Trophoblast cell (in vitro differentiated cells and primary cell): ENCODE results near the gene SERPINA12.

ENCODE experiments used
- DNase-seq, 2 donors: peaks; one replicate each; pipeline ENCODE4 v3.0.0-alpha.2; 2016
- H2AFZ ChIP-seq: 2 replicates; pipeline ENCODE4 v1.6.1; 2013; ENCODE audit warnings: low read length, moderate library complexity, mild to moderate bottlenecking; ENCODE audit not compliant: insufficient read depth, poor library complexity
- H2AK5ac ChIP-seq: 2 replicates; pipeline ENCODE4 v1.6.1; 2013; ENCODE audit warnings: mild to moderate bottlenecking, low read length
- H2BK120ac ChIP-seq: 2 replicates; pipeline ENCODE4 v1.6.1; 2013; ENCODE audit warnings: low read length, mild to moderate bottlenecking, moderate library complexity; ENCODE audit not compliant: insufficient read depth, poor library complexity
- H2BK12ac ChIP-seq: 2 replicates; pipeline ENCODE4 v1.6.1; 2013; ENCODE audit warnings: mild to moderate bottlenecking, low read length, moderate library complexity
- H2BK5ac ChIP-seq: 2 replicates; pipeline ENCODE4 v1.6.1; 2013; ENCODE audit warnings: low read length, low read depth, moderate library complexity, mild to moderate bottlenecking; ENCODE audit not compliant: poor library complexity
- H3K14ac ChIP-seq: 2 replicates; pipeline ENCODE4 v1.6.1; 2013; ENCODE audit warnings: mild to moderate bottlenecking, low read length
- H3K18ac ChIP-seq: 2 replicates; pipeline ENCODE4 v1.6.1; 2013; ENCODE audit warnings: mild to moderate bottlenecking, low read length
- H3K23ac ChIP-seq: 2 replicates; pipeline ENCODE4 v1.6.1; 2013; ENCODE audit warnings: low read length
- H3K27ac ChIP-seq: 2 replicates; pipeline ENCODE4 v1.5.1; 2013; ENCODE audit warnings: low read depth, mild to moderate bottlenecking, inconsistent platforms, low read length, moderate library complexity
- H3K27me3 ChIP-seq: 2 replicates; pipeline ENCODE4 v1.6.1; 2013; ENCODE audit warnings: inconsistent platforms, mild to moderate bottlenecking, low read length, moderate library complexity; ENCODE audit not compliant: insufficient read depth
- H3K36me3 ChIP-seq, 2 experiments: 1 replicate in 1 of 2; 2 replicates in 1 of 2; pipeline ENCODE4 v1.6.1; 2013; ENCODE audit warnings: low read length in 2 of 2, mild to moderate bottlenecking in 2 of 2, moderate library complexity in 1 of 2; ENCODE audit not compliant: insufficient read depth in 2 of 2, control insufficient read depth in 1 of 2
- H3K4ac ChIP-seq: 2 replicates; pipeline ENCODE4 v1.6.1; 2013; ENCODE audit warnings: low read depth, mild to moderate bottlenecking, low read length, moderate library complexity
- H3K4me1 ChIP-seq, 2 experiments: 1 replicate in 1 of 2; 2 replicates in 1 of 2; pipeline ENCODE4 v1.6.1; 2013; ENCODE audit warnings: low read length in 2 of 2, mild to moderate bottlenecking in 2 of 2, moderate library complexity in 1 of 2; ENCODE audit not compliant: insufficient read depth in 2 of 2, control insufficient read depth in 1 of 2
- H3K4me2 ChIP-seq: 2 replicates; pipeline ENCODE4 v1.6.1; 2013; ENCODE audit warnings: inconsistent platforms, mild to moderate bottlenecking, low read length, moderate library complexity
- H3K4me3 ChIP-seq: 2 replicates; pipeline ENCODE4 v1.5.1; 2013; ENCODE audit warnings: mild to moderate bottlenecking, low read depth, low read length, inconsistent platforms
- H3K79me1 ChIP-seq: one replicate; pipeline ENCODE4 v1.6.1; 2013; ENCODE audit warnings: low read length
- H3K79me2 ChIP-seq: 2 replicates; pipeline ENCODE4 v1.6.1; 2013; ENCODE audit warnings: low read length, mild to moderate bottlenecking; ENCODE audit not compliant: control insufficient read depth, insufficient read depth, poor library complexity
- H3K9ac ChIP-seq: 2 replicates; pipeline ENCODE4 v1.6.1; 2013; ENCODE audit warnings: mild to moderate bottlenecking, low read length
- H3K9me3 ChIP-seq: 2 replicates; pipeline ENCODE4 v1.6.1; 2013; ENCODE audit warnings: low read depth, mild to moderate bottlenecking, control low read depth, inconsistent platforms, low read length; ENCODE audit not compliant: insufficient read depth
- H4K12ac ChIP-seq: 2 replicates; pipeline ENCODE4 v1.6.1; 2013; ENCODE audit warnings: low read depth, mild to moderate bottlenecking, low read length, moderate library complexity
- H4K8ac ChIP-seq: 2 replicates; pipeline ENCODE4 v1.6.1; 2013; ENCODE audit warnings: low read depth, mild to moderate bottlenecking, low read length, moderate library complexity
- H4K91ac ChIP-seq: one replicate; pipeline ENCODE4 v1.6.1; 2013; ENCODE audit warnings: low read depth, mild to moderate bottlenecking, low read length, moderate library complexity
- WGBS: extraction: QIAGEN DNeasy Blood & Tissue Kit; methylation state at CpG from one replicate; pipeline ENCODE4 v1.1.7; 2013; ENCODE audit warnings: missing lambda C conversion rate; ENCODE audit not compliant: insufficient read length, insufficient coverage; ENCODE audit errors: extremely low coverage; 5-methylcytosine and 5-hydroxymethylcytosine counted together

Gene SERPINA12

DNA sequence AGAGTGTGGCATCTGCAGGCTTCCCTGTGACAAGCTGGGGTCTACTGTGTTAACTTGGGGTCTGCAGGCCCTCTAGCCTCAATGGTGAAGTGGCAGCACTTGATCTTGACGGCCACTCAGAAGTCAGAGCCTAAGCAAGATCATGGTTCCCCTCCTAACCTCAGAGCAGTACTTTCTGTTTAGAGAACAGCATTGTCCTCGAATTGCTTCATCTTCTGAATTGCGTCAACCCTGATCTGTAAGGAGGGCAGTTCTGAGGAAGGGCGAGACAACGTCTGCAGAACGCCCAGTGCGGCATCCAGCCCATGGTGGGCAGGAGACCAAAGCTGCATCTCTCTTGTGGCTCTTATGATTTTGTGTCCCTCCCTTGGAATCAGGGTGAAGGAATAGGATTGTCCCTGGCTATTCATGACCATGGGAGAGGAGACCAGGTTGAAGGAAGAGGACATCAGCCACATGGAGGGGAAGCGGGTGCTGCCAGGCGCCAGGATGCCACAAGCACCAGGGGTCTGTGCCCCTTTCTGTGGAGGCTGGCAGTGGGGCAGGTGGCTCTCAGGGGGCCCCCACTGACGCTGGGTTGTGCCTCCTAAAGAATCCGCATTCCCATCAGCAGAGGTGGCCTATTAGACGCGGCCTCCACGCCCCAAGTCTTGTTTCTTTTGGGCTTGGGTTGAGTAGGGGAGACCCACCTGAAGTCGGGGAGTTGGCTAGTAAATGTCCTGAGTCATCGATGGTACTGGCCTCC is 35.4 kb downstream of the SERPINA12 start:
- WGBS: no CpG with 5 or more reads among the region's 16 CpGs
- peak in 1 of 2 donors; percentile 31 for DNase-seq
- Histone ChIP-seq H3K9ac (no peak overlapping the region), H2AFZ (no peak overlapping the region), H2BK5ac (no peak overlapping the region), H4K12ac (no peak overlapping the region), H3K9me3 (peaks cover 8% of the 10 kb centered on the region), H3K14ac (no peak overlapping the region), H4K91ac (no peak overlapping the region), H3K18ac (no peak overlapping the region), H4K8ac (no peak overlapping the region), H3K79me2 (no peaks in the 10 kb centered on the region), H2BK12ac (no peak overlapping the region), H3K27ac (no peak overlapping the region), H2AK5ac (no peak overlapping the region), H3K4me1 (no peaks in the 10 kb centered on the region), H3K23ac (no peak overlapping the region), H3K4me2 (no peak overlapping the region), H3K27me3 (no peaks in the 10 kb centered on the region), H2BK120ac (no peak overlapping the region), H3K4me3 (no peak overlapping the region), H3K79me1 (no peaks in the 10 kb centered on the region), H3K4ac (no peak overlapping the region), H3K36me3 (no peaks in the 10 kb centered on the region)

- Histone ChIP-seq H3K14ac (no peak overlapping the region), H2BK12ac (no peak overlapping the region), H2AK5ac (no peak overlapping the region), H2BK5ac (no peak overlapping the region), H2AFZ (no peak overlapping the region), H3K4me1 (no peaks in the 10 kb centered on the region), H3K79me1 (no peaks in the 10 kb centered on the region), H4K8ac (no peak overlapping the region), H4K12ac (no peak overlapping the region), H3K27ac (no peak overlapping the region), H3K79me2 (no peaks in the 10 kb centered on the region), H2BK120ac (no peak overlapping the region), H3K9me3 (peaks cover 5% of the 10 kb centered on the region), H4K91ac (no peak overlapping the region), H3K9ac (no peak overlapping the region), H3K4me3 (no peak overlapping the region), H3K18ac (no peak overlapping the region), H3K23ac (no peak overlapping the region), H3K4ac (no peak overlapping the region), H3K4me2 (no peak overlapping the region), H3K27me3 (no peaks in the 10 kb centered on the region), H3K36me3 (no peaks in the 10 kb centered on the region)
- WGBS: no CpG with 5 or more reads among the region's 4 CpGs
- DNase-seq: no peak
Observed at GRCh38 chr14:94472842-94473241, 36.4 kb downstream of the SERPINA12 start.

DNA sequence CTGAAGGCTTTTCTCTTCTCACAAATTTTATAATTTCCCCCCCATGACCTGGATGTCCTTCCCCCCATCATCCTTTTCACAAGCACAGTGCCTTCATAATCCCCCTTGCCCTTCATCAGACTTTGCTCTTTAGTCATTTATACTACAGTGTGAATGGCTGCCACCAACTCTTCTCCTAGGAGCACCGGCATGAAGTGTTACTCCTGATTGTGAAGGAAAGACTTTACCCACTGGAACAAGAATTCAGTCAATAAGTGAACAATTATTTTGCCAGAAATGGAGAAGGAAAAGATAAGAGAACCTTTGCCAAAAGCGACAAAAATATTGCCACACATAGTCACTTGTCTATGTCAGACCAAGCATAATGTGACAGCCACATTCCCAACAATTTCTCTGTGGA is 38.2 kb downstream of the SERPINA12 start:
- no peak overlapping the region for H3K27ac ChIP-seq
- H4K91ac ChIP-seq: no peak overlapping the region
- no peak overlapping the region for H2AFZ ChIP-seq
- H3K4me1 ChIP-seq: no peaks in the 10 kb centered on the region
- H3K36me3 ChIP-seq: no peaks in the 10 kb centered on the region
- H2BK120ac ChIP-seq: no peak overlapping the region
- H3K4me3 ChIP-seq: no peak overlapping the region
- no peak for DNase-seq
- no peak overlapping the region for H2AK5ac ChIP-seq
- H3K27me3 ChIP-seq: no peaks in the 10 kb centered on the region
- H3K79me2 ChIP-seq: no peaks in the 10 kb centered on the region
- no peaks in the 10 kb centered on the region for H3K79me1 ChIP-seq
- WGBS: no CpG with 5 or more reads among the region's 2 CpGs
- H3K18ac ChIP-seq: no peak overlapping the region
- no peak overlapping the region for H2BK5ac ChIP-seq
- no peak overlapping the region for H3K4ac ChIP-seq
- no peak overlapping the region for H4K12ac ChIP-seq
- H2BK12ac ChIP-seq: no peak overlapping the region
- no peak overlapping the region for H3K9ac ChIP-seq
- H4K8ac ChIP-seq: no peak overlapping the region
- peaks cover 5% of the 10 kb centered on the region for H3K9me3 ChIP-seq
- no peak overlapping the region for H3K23ac ChIP-seq
- no peak overlapping the region for H3K4me2 ChIP-seq
- no peak overlapping the region for H3K14ac ChIP-seq

- H3K23ac ChIP-seq: no peak overlapping the region
- H3K14ac ChIP-seq: no peak overlapping the region
- H3K79me1 ChIP-seq: no peaks in the 10 kb centered on the region
- H3K4ac ChIP-seq: no peak overlapping the region
- H4K12ac ChIP-seq: no peak overlapping the region
- no peak overlapping the region for H3K9ac ChIP-seq
- no peak overlapping the region for H4K91ac ChIP-seq
- H2AK5ac ChIP-seq: no peak overlapping the region
- peaks cover 6% of the 10 kb centered on the region for H3K9me3 ChIP-seq
- H3K79me2 ChIP-seq: no peaks in the 10 kb centered on the region
- no peak overlapping the region for H3K27ac ChIP-seq
- H3K4me1 ChIP-seq: no peaks in the 10 kb centered on the region
- H2BK12ac ChIP-seq: no peak overlapping the region
- no peak overlapping the region for H2AFZ ChIP-seq
- H2BK5ac ChIP-seq: no peak overlapping the region
- no peak for DNase-seq
- no peaks in the 10 kb centered on the region for H3K36me3 ChIP-seq
- no peak overlapping the region for H2BK120ac ChIP-seq
- no peak overlapping the region for H3K4me2 ChIP-seq
- H3K4me3 ChIP-seq: no peak overlapping the region
- H3K27me3 ChIP-seq: no peaks in the 10 kb centered on the region
- no peak overlapping the region for H4K8ac ChIP-seq
- no peak overlapping the region for H3K18ac ChIP-seq
- whole genome bisulfite sequencing: no CpG with 5 or more reads among the region's 2 CpGs
Observed at GRCh38 chr14:94470311-94470710, 39.0 kb downstream of the SERPINA12 start.
